HG03342 (cell line): Measurements from ENCODE around the gene SCARB2.

Experiments
- ATAC-seq: cut with Tn5 transposase; IDR thresholded peaks from one replicate; pipeline ENCODE4 v1.9.1; 2021; ENCODE audit warnings: mild to moderate bottlenecking, moderate library complexity; ENCODE audit not compliant: unreplicated experiment

SCARB2 gene

DNA sequence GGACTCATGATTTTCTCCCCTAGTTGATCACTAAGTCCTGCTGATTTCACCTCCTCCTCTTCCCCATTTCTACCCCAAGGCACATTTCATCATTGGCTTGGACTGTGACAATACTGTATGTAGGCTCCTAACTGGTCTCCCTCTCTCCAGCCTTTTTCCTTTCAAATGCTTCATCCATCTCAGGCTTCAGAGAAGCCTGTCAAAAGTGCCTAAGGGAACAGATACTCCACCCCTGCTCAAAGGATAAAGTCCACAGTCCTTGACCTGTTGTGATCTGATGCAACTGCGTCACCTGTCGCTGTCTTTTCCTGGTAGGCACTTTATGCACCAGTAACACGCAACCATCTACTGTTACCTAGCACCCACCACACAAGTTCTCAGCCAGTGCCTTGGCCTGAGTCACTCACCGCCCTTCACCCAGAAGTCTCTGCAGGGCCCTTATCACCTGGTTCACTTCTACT is 12.8 kb downstream of the SCARB2 start:
- ATAC-seq = no peak

GRCh38 chr4:76199664-76200211 is 13.9 kb downstream of the SCARB2 start:
- peak; percentile 91 for ATAC-seq

DNA sequence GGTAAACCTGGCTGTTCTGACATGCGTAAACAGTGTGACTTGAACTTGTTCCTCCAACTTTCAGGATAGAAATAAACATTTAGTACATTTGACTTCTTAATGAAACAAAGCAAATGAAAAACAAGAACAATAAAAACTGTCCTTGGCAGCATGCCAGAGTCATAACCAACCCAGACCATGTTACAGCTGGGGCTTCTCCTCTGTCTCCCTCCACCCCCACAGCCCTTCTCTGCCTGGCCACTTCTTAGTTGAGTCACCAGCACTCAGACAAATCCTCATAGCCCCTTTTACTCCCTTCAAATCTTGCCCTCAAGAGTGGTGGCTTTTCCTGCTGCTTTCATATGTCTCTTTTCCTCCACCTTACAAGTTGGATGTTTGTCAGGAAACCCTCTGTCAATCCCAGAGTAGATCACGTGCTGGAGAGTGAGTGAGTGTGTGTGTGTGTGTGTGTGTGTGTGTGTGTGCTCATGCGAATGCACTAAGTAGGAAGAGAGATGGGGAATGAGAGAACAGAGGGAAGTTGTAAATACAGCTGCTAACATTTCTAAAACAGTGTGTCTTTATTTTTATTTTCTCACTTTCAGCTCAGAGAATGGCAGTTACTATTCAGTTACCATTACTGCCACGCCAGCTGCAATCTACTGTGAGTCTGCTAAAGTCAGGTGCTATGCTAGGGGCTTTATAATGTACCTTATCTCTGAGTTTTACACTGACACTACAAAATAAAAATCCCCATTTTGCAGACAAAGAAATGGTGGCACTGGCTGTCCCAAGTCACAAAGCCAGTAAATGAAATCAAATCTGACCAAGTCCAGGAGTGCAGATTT is 15.0 kb downstream of the SCARB2 start:
- ATAC-seq = peak; percentile 41

DNA sequence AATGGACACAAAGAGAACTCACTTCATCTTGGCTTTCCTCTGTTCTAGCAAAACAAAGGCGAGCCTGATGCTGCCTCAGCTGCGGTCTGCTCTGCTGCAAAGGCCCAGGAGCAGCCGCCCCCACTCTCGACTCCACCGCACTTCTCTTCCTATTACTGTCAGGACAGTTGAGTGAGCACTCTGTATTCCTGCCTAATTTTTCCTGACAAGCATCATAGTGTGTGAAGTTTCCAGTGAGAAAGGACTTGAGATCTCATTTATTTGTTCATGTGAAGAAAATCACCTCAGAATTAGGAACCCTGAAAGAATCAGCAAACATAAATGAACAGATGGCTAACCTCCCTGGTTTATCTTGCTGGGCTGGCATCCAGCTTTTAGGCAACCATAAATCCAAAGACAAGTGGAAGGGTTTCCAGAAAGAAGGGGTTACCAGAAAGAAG is 15.6 kb downstream of the SCARB2 start:
- peak; percentile 23 for ATAC-seq

DNA sequence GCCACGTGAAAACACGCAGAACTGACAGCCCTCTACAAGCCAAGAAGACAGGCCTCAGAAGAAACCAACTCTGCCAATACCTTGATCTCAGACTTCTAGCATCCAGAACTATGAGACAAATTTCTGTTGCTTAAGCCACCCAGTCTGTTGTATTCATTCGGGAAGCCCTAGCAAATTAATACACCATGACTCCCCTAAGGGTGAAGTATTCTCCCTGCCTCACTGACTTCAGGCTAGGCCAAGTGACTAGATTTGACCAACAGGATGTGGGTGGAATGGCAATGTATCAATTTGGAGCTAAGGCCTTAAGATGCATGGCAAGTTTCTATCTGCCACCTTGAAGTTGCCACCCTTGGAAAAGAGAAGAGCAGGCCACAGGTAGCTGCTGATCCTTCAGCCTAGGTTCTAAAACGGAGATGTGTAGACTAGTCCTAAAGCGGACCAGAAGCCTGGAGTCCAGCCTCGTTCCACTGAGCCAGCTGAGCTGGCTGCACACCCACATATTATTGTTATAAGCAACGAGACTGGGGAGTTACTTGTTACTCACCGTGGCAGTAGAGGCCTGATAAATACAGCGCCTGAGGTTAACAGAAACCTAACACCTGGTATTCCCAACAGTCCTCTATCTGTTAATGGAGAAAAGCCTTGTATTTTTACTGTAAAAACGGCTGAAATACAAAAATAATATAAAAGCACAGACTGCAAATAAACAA is 16.4 kb downstream of the SCARB2 start:
- no peak for ATAC-seq

DNA sequence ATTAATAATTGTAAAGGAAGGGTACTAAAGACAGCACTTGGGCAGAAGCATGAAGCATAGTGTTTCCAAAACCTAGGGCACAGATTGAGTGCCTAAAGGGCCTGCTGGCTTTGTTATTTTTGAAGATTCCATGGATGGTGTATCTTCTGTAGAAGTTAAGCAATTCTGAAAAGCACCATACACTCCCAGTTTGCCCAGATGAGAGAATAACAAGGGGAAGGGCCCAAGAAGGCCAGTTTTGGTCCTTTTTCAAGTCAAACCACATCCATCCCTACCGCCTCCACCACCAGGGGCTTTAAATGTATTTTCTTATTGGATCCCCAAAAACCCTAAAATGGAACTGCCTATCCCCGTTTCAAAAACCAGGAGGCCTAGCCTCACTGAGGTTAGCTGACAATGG is 17.2 kb downstream of the SCARB2 start:
- no peak for ATAC-seq

DNA sequence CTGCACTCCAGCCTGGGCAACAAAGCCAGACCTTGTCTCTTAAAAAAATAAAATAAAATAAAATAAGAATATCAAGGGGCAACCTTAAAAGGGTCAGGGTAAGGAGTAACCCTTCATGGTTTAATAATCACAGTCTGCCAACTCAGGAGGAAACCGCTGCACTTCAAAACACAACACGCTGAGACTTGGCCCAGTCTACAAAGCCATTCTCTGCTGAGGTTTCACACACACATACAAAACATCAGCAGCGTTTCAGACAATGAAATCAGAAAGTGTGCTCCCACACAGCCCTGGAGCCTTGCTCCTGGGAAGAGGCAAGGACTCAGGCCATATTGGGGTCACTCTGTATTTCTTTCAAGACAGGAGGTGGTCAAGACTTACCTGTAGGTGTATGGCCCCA is 18.3 kb downstream of the SCARB2 start:
- no peak for ATAC-seq

DNA sequence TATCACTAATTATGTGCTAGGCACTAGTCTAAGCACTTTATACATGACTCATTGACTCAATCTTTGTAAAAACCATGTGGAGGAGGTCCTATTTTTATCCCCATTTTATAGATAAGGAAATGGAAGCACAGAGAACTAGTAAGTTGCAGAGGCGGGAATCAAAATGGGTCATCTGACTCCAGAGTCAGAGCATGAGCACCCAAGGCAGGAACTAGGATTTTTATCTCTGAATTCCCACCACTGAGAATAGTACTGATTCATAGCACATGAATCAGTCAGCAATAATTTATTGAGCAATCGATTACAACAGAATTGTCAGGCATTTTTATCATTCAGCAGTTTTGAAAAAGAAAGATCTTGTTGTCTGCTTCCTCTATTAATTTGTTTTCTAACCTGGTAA is 19.3 kb downstream of the SCARB2 start:
- ATAC-seq = no peak

DNA sequence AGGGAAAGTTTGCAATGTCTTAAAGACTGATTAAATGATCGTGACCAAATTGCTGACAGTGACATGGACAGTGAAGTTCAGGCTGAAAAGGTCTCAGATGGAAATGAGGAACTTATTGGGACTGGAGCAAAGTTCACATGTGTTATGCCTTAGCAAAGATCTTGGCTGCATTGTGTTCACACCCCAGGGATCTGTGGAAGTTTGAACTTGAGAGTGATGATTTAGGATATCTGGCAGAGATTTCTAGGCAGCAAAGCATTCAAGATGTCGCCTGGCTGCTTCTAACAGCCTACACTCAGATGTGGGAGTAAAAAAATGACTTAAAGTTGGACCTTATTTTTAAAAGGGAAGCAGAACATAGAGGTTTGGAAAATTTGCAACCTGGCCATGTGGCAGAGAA is 21.4 kb downstream of the SCARB2 start:
- ATAC-seq = no peak

DNA sequence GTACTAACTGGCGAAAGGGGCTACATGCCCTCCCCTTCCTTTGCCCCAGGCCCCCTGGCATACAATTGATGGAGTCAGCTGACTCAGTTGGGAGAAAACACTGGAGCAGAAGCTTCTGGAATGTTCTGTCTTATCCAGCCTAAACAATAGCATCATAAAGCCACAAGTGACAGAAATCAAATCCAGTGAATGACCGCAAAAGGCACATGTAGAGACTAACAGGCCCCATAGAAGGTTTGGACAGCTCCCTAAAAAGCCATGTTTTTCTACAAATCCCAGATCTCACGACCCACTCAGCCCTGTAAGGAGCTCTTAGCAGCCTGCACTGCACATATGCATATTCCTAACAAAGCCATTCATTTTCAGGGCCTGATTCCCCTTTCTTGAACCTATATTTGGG is 25.1 kb downstream of the SCARB2 start:
- no peak for ATAC-seq

DNA sequence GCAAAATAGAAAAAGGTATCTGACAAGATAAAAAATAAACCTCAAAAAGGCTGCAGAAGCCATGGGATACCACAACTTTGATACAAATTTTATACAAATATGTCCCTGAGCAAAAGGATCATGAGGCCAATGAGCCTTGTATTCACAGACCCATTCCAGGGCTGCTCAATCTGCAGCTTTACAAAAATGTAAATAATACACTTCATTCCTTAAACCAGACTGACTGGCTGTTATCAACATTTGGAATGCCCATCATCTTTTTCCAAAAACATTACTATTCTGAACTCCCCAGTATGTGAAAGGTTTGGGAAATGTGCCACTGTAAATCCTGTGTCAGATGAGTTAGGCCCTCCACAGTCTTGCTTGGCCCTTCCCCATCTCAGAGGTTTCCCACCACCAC is 25.5 kb downstream of the SCARB2 start:
- no peak for ATAC-seq

- ATAC-seq = no peak
These were observed 26.5 kb downstream of the SCARB2 start for GRCh38 chr4:76187152-76187551.

DNA sequence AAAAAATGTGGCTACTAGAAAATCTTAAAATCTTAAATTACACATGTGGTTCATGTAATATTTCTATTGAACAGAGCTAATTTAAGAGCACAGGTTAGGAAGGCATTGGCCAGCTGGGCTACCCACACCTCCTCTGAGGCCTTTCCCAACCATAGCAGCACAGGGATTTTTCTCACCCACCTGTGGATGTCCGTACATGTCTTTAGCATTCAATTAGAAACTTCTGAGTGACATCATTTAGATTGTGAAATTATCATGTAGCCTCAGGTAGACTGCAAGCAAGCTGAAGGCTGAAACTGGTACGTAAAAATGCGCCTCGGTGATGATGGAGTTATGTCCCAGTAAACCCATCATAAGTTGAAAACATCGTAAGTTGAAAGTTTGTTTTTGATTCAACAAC is 31.2 kb downstream of the SCARB2 start:
- no peak for ATAC-seq

DNA sequence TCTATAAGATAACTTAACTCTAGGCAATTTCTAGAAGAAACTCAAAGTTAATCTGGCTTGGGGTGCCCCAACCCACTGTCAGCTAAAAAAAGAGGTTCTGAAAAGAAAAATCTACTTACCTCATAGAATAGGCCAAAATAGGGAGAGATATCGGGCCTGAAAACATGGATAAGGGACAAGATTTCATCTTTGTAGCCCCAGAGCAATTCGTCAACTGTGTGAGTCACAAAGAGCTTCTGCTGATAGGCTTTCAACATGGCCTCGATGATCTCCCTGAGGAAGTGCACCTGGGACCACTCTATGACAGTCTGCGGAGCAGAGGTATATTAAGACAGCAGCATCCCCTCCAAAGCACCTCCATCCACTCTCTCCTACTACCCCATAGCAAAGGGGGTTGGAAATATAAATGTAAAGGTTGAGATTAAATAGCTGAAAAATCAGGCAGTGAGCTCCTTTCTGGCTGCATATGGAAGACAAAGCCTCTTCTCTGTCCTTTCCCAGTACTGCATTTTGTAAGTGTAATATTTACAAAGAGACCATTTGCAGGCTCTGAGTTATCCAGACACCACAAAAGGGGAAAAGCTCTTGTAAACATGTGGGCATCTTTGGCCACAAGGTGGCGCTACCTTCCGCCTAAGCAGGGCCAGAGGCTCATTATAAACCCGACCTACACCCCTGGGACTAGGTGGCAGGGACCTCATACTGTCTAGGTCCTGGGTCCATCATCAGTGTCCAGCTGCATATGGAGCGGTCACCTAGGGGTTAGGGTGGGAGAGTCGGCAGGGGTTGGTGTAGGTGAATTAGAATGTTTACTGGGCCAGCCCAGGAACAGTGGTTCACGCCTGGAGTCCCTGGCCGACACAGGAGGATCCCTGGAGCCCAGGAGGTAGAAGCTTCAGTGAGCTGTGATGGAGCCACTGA is 34.0 kb downstream of the SCARB2 start:
- peak; percentile 90 for ATAC-seq

- no peak for ATAC-seq
These were observed 35.3 kb downstream of the SCARB2 start for GRCh38 chr4:76178296-76178695.

DNA sequence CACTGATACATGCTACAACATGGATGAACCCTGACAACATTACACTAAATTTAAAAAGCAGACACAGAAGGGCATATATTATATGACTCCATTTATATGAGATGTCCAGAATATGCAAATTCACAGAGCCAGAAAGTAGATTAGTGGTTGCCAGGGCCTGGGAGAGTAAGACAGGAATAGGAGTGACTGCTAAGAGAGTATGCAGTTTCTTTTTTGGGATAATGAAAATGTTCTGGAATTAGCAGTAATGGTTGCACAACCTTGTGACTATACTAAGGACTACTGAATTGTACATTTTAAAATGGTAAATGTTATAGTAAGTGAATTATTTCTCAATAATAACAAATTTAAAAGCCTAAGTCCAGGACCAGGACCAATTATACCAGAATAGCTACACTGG is 35.9 kb downstream of the SCARB2 start:
- ATAC-seq = no peak

GRCh38 chr4:76175336-76175735 is 38.3 kb downstream of the SCARB2 start:
- no peak for ATAC-seq

DNA sequence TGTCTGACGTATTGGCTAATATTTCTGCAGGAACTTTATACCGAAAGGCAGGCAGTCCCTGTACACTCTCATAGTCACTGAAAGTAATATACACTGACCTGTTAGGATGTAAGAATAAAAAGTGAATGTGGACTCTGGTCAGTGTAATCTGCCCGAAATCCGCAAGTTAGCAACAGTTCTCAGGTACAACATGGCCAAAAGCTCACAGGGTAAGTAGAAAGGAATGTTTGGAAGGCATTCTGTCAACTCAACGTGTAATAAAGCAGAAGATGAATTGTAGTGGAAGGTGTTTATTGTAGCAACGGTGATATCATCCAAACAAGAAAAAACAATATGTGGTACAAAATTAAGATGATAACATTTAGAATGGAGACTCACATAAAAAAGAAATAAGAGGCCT is 39.4 kb downstream of the SCARB2 start:
- ATAC-seq = no peak

- ATAC-seq = no peak
These were observed 44.9 kb downstream of the SCARB2 start for GRCh38 chr4:76168688-76169087.

DNA sequence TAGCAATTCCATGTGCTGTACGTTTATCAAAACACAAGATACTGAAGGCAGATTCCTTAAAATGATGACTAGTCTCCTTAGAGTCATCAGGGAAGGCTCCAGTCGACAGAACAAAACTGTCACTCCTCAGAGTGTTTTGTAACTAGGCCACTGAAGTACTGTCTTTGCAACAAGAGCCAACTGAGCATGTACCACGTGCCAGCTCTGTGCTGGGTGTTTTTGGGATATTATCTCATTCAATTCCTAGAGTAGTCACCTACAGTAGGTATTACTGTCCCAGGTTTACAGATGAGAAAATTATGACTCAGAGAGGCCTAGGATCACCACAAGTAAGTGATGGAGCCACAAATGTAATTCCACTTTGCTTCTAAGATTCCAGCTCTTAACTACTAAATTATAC is 47.1 kb downstream of the SCARB2 start:
- ATAC-seq = no peak

DNA sequence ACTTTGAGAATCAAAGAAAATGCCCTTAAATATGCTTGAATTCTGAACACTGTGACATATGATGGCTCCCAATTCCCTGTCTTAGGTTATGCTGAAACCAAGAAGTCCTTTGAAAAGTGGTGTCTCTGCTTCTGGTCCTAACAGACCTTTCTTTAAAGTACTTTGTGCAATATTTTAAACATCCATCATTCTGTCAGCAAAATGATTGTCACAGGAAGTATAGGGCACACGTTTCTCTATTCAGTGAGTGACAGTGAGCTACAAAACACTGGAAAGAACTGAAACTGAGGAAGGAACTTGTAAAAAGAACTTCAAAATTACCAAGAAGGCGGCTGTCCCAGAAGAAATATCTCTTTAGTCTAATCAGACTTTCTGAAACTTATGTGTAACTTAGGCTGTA is 53.3 kb downstream of the SCARB2 start:
- ATAC-seq = no peak
